ENCODE results near the gene NPHP4.

The NPHP4 gene

GRCh38 chr1:5989731-5990271, 2.4 kb downstream of the NPHP4 start:
- no peak for DNase-seq (ENCODE audit: low read depth)

- no peak for DNase-seq (ENCODE audit: low read depth)
Observed at GRCh38 chr1:5989286-5989605, 3.0 kb downstream of the NPHP4 start.

- DNase-seq (ENCODE audit: low read depth), result no peak
Observed at GRCh38 chr1:5988596-5989285, 3.5 kb downstream of the NPHP4 start.

GRCh38 chr1:5986018-5986417, 6.2 kb downstream of the NPHP4 start:
- no peak for DNase-seq (ENCODE audit: low read depth)

- no peak for DNase-seq (ENCODE audit: low read depth)
Observed at GRCh38 chr1:5985250-5985649, 7.0 kb downstream of the NPHP4 start.

- DNase-seq (ENCODE audit: low read depth), result no peak
Observed at GRCh38 chr1:5983361-5984103, 8.7 kb downstream of the NPHP4 start.

- DNase-seq (ENCODE audit: low read depth), result no peak
Observed at GRCh38 chr1:5982868-5983267, 9.4 kb downstream of the NPHP4 start.

GRCh38 chr1:5982276-5982675, 9.9 kb downstream of the NPHP4 start:
- DNase-seq (ENCODE audit: low read depth), result no peak

GRCh38 chr1:5981009-5981380, 11.2 kb downstream of the NPHP4 start:
- no peak for DNase-seq (ENCODE audit: low read depth)

GRCh38 chr1:5980314-5981008, 11.8 kb downstream of the NPHP4 start:
- no peak for DNase-seq (ENCODE audit: low read depth)

- no peak for DNase-seq (ENCODE audit: low read depth)
Observed at GRCh38 chr1:5979536-5980313, 12.5 kb downstream of the NPHP4 start.

- DNase-seq (ENCODE audit: low read depth), result no peak
Observed at GRCh38 chr1:5978452-5978851, 13.8 kb downstream of the NPHP4 start.

- no peak for DNase-seq (ENCODE audit: low read depth)
Observed at GRCh38 chr1:5977494-5978444, 14.5 kb downstream of the NPHP4 start.

GRCh38 chr1:5976726-5977493, 15.3 kb downstream of the NPHP4 start:
- no peak for DNase-seq (ENCODE audit: low read depth)

- DNase-seq (ENCODE audit: low read depth), result no peak
Observed at GRCh38 chr1:5976231-5976630, 16.0 kb downstream of the NPHP4 start.

- peak; percentile 25 for DNase-seq (ENCODE audit: low read depth)
Observed at GRCh38 chr1:5975133-5975880, 16.9 kb downstream of the NPHP4 start.

GRCh38 chr1:5974631-5975030, 17.6 kb downstream of the NPHP4 start:
- no peak for DNase-seq (ENCODE audit: low read depth)

- DNase-seq (ENCODE audit: low read depth), result no peak
Observed at GRCh38 chr1:5973771-5974170, 18.5 kb downstream of the NPHP4 start.

- DNase-seq (ENCODE audit: low read depth), result no peak
Observed at GRCh38 chr1:5972198-5972520, 20.1 kb downstream of the NPHP4 start.

Data from stimulated activated CD4-positive, alpha-beta T cell treated with anti-CD3 and anti-CD28 coated beads, Interleukin-2, amount 100 ng/mL, for 4 hours (primary cell).